ENCODE data around the gene C19orf67.

DNA sequence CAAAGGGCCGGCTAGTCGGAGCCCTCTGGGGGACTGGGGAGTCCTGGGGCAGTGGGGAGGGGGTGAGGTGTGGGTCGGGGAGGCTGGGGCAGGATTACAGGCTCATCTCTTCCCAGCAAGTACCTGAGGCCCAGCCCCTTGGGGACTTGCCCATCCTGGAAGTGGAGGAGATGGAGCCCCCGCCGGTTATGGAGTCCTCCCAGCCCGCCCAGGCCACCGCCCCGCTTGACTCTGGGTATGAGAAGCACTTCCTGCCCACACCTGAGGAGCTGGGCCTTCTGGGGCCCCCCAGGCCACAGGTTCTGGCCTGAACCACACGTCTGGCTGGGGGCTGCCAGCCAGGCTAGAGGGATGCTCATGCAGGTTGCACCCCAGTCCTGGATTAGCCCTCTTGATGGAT lies 33.6 kb downstream of the C19orf67 start:
- TF ChIP-seq, protein P1, sequence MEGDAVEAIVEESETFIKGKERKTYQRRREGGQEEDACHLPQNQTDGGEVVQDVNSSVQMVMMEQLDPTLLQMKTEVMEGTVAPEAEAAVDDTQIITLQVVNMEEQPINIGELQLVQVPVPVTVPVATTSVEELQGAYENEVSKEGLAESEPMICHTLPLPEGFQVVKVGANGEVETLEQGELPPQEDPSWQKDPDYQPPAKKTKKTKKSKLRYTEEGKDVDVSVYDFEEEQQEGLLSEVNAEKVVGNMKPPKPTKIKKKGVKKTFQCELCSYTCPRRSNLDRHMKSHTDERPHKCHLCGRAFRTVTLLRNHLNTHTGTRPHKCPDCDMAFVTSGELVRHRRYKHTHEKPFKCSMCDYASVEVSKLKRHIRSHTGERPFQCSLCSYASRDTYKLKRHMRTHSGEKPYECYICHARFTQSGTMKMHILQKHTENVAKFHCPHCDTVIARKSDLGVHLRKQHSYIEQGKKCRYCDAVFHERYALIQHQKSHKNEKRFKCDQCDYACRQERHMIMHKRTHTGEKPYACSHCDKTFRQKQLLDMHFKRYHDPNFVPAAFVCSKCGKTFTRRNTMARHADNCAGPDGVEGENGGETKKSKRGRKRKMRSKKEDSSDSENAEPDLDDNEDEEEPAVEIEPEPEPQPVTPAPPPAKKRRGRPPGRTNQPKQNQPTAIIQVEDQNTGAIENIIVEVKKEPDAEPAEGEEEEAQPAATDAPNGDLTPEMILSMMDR (IDR thresholded peaks at IDR 0.05; ENCODE audit: low read depth, low read length) = no peak
- TF ChIP-seq EZH2phosphoT487 (IDR thresholded peaks at IDR 0.05; ENCODE audit: low read depth) = no peak

Data from OCI-LY3 (cell line).